PC-3 (cell line): ENCODE data around the gene STMP1. TPM values are rescaled to one million over a fixed set of nuclear protein-coding genes. Genes with fewer than 3 reads are reported as not detected.

Source experiments
- ATAC-seq: fragments of 200-7000 bp; cut with Tn5 transposase; 2 replicates; pipeline ENCODE4 v1.9.1; 2020; ENCODE audit warnings: mild to moderate bottlenecking, moderate library complexity
- BruUV-seq: library from RNA; stranded (reverse); fragments of 400-500 nt; replicated peaks from 2 replicates; lab custom pipeline; 2021; lab: Mats Ljungman, UMichigan
- CTCF ChIA-PET: fragments of 300-600 bp; sonication (Branson Sonifier 250); formaldehyde crosslinking; loops from one replicate; lab custom pipeline; 2022; ENCODE audit warnings: antibody characterized with exemption; lab: Charles Lee
- POLR2A ChIA-PET: fragments of 300-600 bp; sonication (Branson Sonifier 250); formaldehyde crosslinking; loops from one replicate; lab custom pipeline; 2022; ENCODE audit warnings: antibody characterized with exemption; ENCODE audit not compliant: unreplicated experiment; lab: Charles Lee
- DNase-seq: peaks from one replicate; pipeline ENCODE4 v3.0.0-alpha.2; 2015
- H2AFZ ChIP-seq: fragments of 300-600 bp; sonication (generic); 2 replicates; pipeline ENCODE4 v1.6.0; 2016; ENCODE audit warnings: antibody characterized with exemption, low read length
- H3F3A ChIP-seq: fragments of 300-600 bp; sonication (generic); one replicate; pipeline ENCODE4 v1.6.0; 2017; ENCODE audit warnings: antibody characterized with exemption, low read length, control low read depth, mild to moderate bottlenecking; ENCODE audit not compliant: unreplicated experiment
- H3K27ac ChIP-seq: fragments of 300-600 bp; sonication (generic); 2 replicates; pipeline ENCODE4 v1.5.1; 2016; ENCODE audit warnings: mild to moderate bottlenecking, low read length
- H3K27me3 ChIP-seq: fragments of 300-600 bp; sonication (generic); 2 replicates; pipeline ENCODE4 v1.6.1; 2016; ENCODE audit warnings: low read length, mixed read lengths
- H3K36me3 ChIP-seq: fragments of 300-600 bp; sonication (generic); 2 replicates; pipeline ENCODE4 v1.6.1; 2016; ENCODE audit warnings: low read depth, mixed run types, low read length, mixed read lengths
- H3K4me1 ChIP-seq: fragments of 300-600 bp; sonication (generic); 2 replicates; pipeline ENCODE4 v1.5.1; 2016; ENCODE audit warnings: low read length; ENCODE audit not compliant: insufficient read depth
- H3K4me2 ChIP-seq: fragments of 300-600 bp; sonication (generic); 2 replicates; pipeline ENCODE4 v1.6.0; 2016; ENCODE audit warnings: low read length
- H3K4me3 ChIP-seq: fragments of 300-600 bp; sonication (generic); 2 replicates; pipeline ENCODE4 v1.5.1; 2016; ENCODE audit warnings: mild to moderate bottlenecking, low read length, mixed read lengths
- H3K79me2 ChIP-seq: fragments of 300-600 bp; sonication (generic); 2 replicates; pipeline ENCODE4 v1.6.1; 2017; ENCODE audit warnings: low read length, mixed read lengths
- H3K9ac ChIP-seq: fragments of 300-600 bp; sonication (generic); 2 replicates; pipeline ENCODE4 v1.6.0; 2016; ENCODE audit warnings: mild to moderate bottlenecking, low read length
- H3K9me2 ChIP-seq: fragments of 300-600 bp; sonication (generic); replicated peaks from 2 replicates; pipeline ENCODE4 v1.6.1; 2016; ENCODE audit warnings: mixed run types, low read length, mixed read lengths
- H3K9me3 ChIP-seq: fragments of 300-600 bp; sonication (generic); 2 replicates; pipeline ENCODE4 v1.6.1; 2016; ENCODE audit warnings: low read length, mixed read lengths
- H4K20me1 ChIP-seq: fragments of 300-600 bp; sonication (generic); 2 replicates; pipeline ENCODE4 v1.6.1; 2016; ENCODE audit warnings: low read length, mixed read lengths
- CTCF ChIP-seq: fragments of 300-600 bp; sonication (generic); conservative IDR thresholded peaks from 2 replicates; pipeline ENCODE4 v1.5.1; 2017; ENCODE audit warnings: antibody characterized with exemption, low read depth, mild to moderate bottlenecking, low read length
- EZH2 ChIP-seq: fragments of 300-600 bp; sonication (generic); IDR thresholded peaks from one replicate; pipeline ENCODE4 v1.6.1; 2017; ENCODE audit warnings: antibody characterized with exemption, mild to moderate bottlenecking, low read length; ENCODE audit not compliant: unreplicated experiment
- EZH2phosphoT487 ChIP-seq: fragments of 300-600 bp; sonication (generic); IDR thresholded peaks from 2 replicates; pipeline ENCODE4 v1.6.1; 2018; ENCODE audit warnings: mild to moderate bottlenecking, antibody characterized with exemption, low read length, borderline replicate concordance
- intact Hi-C: fragments of 100-400 bp; cut with micrococcal nuclease; formaldehyde crosslinking; loops from 2 replicates; pipeline ENCODE4 v1.9.0; 2023
- total RNA-seq: library from RNA; depleted of rRNA; stranded (reverse); fragments of >200 nt; gene quantifications from 2 replicates; pipeline ENCODE4 v1.2.3, GENCODE V29; 2014

STMP1 gene
- total RNA-seq, 1 experiment from 2014 or later = 8.8 TPM

- H3K4me2 ChIP-seq = no peak overlapping the region
- H3K27me3 ChIP-seq = no peaks in the 10 kb centered on the region
- ATAC-seq (no peak), DNase-seq (no peak)
- H3K36me3 ChIP-seq = no peaks in the 10 kb centered on the region
- no TSS peak for BruUV-seq
- no peaks in the 10 kb centered on the region for H3K9me3 ChIP-seq
- H3K27ac ChIP-seq = no peak overlapping the region
- no peaks in the 10 kb centered on the region for H3F3A ChIP-seq
- H3K4me1 ChIP-seq = no peaks in the 10 kb centered on the region
- TF ChIP-seq EZH2phosphoT487 (no peak), EZH2 (no peak), CTCF (no peak)
- CTCF ChIA-PET = no interaction called here
- H2AFZ ChIP-seq = no peak overlapping the region
- H4K20me1 ChIP-seq = no peaks in the 10 kb centered on the region
- intact Hi-C loops = no loop called here
- H3K9me2 ChIP-seq = no peaks in the 10 kb centered on the region
- H3K79me2 ChIP-seq = no peaks in the 10 kb centered on the region
- no peak overlapping the region for H3K4me3 ChIP-seq
- no peak overlapping the region for H3K9ac ChIP-seq
- POLR2A ChIA-PET = no interaction called here
These were observed 31.2 kb downstream of the STMP1 start for GRCh38 chr7:135693558-135693957.

- POLR2A ChIA-PET = no interaction called here
- DNase-seq (no peak), ATAC-seq (no peak)
- Histone ChIP-seq H4K20me1 (no peaks in the 10 kb centered on the region), H3K9ac (no peak overlapping the region), H3K4me2 (no peak overlapping the region), H3K9me3 (no peaks in the 10 kb centered on the region), H3K4me1 (no peaks in the 10 kb centered on the region; the same call in 1 of the 2 replicates), H3K27ac (no peak overlapping the region), H3K79me2 (no peaks in the 10 kb centered on the region), H3F3A (no peaks in the 10 kb centered on the region), H3K9me2 (no peaks in the 10 kb centered on the region), H3K4me3 (no peak overlapping the region), H3K36me3 (no peaks in the 10 kb centered on the region), H2AFZ (no peak overlapping the region), H3K27me3 (no peaks in the 10 kb centered on the region)
- TF ChIP-seq CTCF = no peak
- no peak for TF ChIP-seq EZH2phosphoT487
- no peak for TF ChIP-seq EZH2
- CTCF ChIA-PET = no interaction called here
- intact Hi-C loops = no loop called here
- no TSS peak for BruUV-seq
These were observed 35.1 kb downstream of the STMP1 start for GRCh38 chr7:135697276-135698049.

- Histone ChIP-seq H3K9me3 (no peaks in the 10 kb centered on the region), H3K9me2 (no peaks in the 10 kb centered on the region), H3K4me2 (no peak overlapping the region), H3K4me1 (peaks cover 19% of the 10 kb centered on the region), H2AFZ (no peak overlapping the region), H3K27me3 (no peaks in the 10 kb centered on the region), H3K36me3 (no peaks in the 10 kb centered on the region), H3K79me2 (no peaks in the 10 kb centered on the region), H3F3A (peaks cover 3% of the 10 kb centered on the region), H4K20me1 (no peaks in the 10 kb centered on the region), H3K9ac (no peak overlapping the region), H3K4me3 (no peak overlapping the region), H3K27ac (no peak overlapping the region)
- ChIA-PET POLR2A (no interaction called here), CTCF (no interaction called here)
- ATAC-seq (no peak), DNase-seq (no peak)
- TF ChIP-seq EZH2phosphoT487 = no peak
- peak; percentile 42; the same call in 1 of the 2 replicates for TF ChIP-seq CTCF
- TF ChIP-seq EZH2 = no peak
- intact Hi-C loops = no loop called here
- no TSS peak for BruUV-seq
These were observed 41.8 kb downstream of the STMP1 start for GRCh38 chr7:135704074-135704473.
